ENCODE data around the gene ZMYM4. TPM values are rescaled to one million over a fixed set of nuclear protein-coding genes. Genes with fewer than 3 reads are reported as not detected.

The ZMYM4 gene
- total RNA-seq, 1 experiment from 2014 or later = 60.3 TPM

- TF ChIP-seq, protein P1, sequence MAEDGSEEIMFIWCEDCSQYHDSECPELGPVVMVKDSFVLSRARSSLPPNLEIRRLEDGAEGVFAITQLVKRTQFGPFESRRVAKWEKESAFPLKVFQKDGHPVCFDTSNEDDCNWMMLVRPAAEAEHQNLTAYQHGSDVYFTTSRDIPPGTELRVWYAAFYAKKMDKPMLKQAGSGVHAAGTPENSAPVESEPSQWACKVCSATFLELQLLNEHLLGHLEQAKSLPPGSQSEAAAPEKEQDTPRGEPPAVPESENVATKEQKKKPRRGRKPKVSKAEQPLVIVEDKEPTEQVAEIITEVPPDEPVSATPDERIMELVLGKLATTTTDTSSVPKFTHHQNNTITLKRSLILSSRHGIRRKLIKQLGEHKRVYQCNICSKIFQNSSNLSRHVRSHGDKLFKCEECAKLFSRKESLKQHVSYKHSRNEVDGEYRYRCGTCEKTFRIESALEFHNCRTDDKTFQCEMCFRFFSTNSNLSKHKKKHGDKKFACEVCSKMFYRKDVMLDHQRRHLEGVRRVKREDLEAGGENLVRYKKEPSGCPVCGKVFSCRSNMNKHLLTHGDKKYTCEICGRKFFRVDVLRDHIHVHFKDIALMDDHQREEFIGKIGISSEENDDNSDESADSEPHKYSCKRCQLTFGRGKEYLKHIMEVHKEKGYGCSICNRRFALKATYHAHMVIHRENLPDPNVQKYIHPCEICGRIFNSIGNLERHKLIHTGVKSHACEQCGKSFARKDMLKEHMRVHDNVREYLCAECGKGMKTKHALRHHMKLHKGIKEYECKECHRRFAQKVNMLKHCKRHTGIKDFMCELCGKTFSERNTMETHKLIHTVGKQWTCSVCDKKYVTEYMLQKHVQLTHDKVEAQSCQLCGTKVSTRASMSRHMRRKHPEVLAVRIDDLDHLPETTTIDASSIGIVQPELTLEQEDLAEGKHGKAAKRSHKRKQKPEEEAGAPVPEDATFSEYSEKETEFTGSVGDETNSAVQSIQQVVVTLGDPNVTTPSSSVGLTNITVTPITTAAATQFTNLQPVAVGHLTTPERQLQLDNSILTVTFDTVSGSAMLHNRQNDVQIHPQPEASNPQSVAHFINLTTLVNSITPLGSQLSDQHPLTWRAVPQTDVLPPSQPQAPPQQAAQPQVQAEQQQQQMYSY (CRISPR knock-in tag; IDR thresholded peaks at IDR 0.05) = no peak
- TF ChIP-seq, protein P2, sequence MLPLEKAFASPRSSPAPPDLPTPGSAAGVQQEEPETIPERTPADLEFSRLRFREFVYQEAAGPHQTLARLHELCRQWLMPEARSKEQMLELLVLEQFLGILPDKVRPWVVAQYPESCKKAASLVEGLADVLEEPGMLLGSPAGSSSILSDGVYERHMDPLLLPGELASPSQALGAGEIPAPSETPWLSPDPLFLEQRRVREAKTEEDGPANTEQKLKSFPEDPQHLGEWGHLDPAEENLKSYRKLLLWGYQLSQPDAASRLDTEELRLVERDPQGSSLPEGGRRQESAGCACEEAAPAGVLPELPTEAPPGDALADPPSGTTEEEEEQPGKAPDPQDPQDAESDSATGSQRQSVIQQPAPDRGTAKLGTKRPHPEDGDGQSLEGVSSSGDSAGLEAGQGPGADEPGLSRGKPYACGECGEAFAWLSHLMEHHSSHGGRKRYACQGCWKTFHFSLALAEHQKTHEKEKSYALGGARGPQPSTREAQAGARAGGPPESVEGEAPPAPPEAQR (CRISPR knock-in tag; IDR thresholded peaks at IDR 0.05) = no peak
- TF ChIP-seq, protein P3, sequence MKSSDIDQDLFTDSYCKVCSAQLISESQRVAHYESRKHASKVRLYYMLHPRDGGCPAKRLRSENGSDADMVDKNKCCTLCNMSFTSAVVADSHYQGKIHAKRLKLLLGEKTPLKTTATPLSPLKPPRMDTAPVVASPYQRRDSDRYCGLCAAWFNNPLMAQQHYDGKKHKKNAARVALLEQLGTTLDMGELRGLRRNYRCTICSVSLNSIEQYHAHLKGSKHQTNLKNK (CRISPR knock-in tag; IDR thresholded peaks at IDR 0.05) = no peak
- TF ChIP-seq ZNF532 (CRISPR knock-in tag; IDR thresholded peaks at IDR 0.05; ENCODE audit: borderline replicate concordance) (no peak), HMGA2 (CRISPR knock-in tag; IDR thresholded peaks at IDR 0.05) (no peak), NFE2L1 (CRISPR knock-in tag; IDR thresholded peaks at IDR 0.05) (no peak), TEAD4 (CRISPR knock-in tag; IDR thresholded peaks at IDR 0.05) (no peak), FOXK1 (CRISPR knock-in tag; IDR thresholded peaks at IDR 0.05) (no peak), RELA (CRISPR knock-in tag; IDR thresholded peaks at IDR 0.05; ENCODE audit: borderline replicate concordance) (no peak), KAT7 (CRISPR knock-in tag; IDR thresholded peaks at IDR 0.05; ENCODE audit: borderline replicate concordance) (no peak), SMAD4 (CRISPR knock-in tag; IDR thresholded peaks at IDR 0.05) (no peak), JAZF1 (CRISPR knock-in tag; IDR thresholded peaks at IDR 0.05) (no peak)
- TF ChIP-seq, protein P4, sequence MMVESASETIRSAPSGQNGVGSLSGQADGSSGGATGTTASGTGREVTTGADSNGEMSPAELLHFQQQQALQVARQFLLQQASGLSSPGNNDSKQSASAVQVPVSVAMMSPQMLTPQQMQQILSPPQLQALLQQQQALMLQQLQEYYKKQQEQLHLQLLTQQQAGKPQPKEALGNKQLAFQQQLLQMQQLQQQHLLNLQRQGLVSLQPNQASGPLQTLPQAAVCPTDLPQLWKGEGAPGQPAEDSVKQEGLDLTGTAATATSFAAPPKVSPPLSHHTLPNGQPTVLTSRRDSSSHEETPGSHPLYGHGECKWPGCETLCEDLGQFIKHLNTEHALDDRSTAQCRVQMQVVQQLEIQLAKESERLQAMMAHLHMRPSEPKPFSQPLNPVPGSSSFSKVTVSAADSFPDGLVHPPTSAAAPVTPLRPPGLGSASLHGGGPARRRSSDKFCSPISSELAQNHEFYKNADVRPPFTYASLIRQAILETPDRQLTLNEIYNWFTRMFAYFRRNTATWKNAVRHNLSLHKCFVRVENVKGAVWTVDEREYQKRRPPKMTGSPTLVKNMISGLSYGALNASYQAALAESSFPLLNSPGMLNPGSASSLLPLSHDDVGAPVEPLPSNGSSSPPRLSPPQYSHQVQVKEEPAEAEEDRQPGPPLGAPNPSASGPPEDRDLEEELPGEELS (CRISPR knock-in tag; IDR thresholded peaks at IDR 0.05) = no peak
These were observed 130.2 kb downstream of the ZMYM4 start (continued) for GRCh38 chr1:35398739-35399138.

GRCh38 chr1:35401049-35401448 lies 132.5 kb downstream of the ZMYM4 start:
- ChIA-PET CTCF (no interaction called here), POLR2A (no interaction called here)
- H3K4me1 Mint-ChIP-seq = peaks cover 14% of the 10 kb centered on the region
- H3K36me3 Mint-ChIP-seq = peaks cover 75% of the 10 kb centered on the region
- no peak overlapping the region for H3K4me3 Mint-ChIP-seq
- no peak overlapping the region for H3K27ac Mint-ChIP-seq
- no peaks in the 10 kb centered on the region for H3K27me3 Mint-ChIP-seq (ENCODE audit: low read depth)
- peaks cover 7% of the 10 kb centered on the region; the same call in 1 of the 2 replicates for H3K9me3 Mint-ChIP-seq
- no peak for ATAC-seq
- DNase-seq (ENCODE audit: low spot score) = no peak
- TF ChIP-seq ETV6 (CRISPR knock-in tag; IDR thresholded peaks at IDR 0.05) (no peak), ZNF671 (CRISPR knock-in tag; IDR thresholded peaks at IDR 0.05) (no peak), OVOL2 (CRISPR knock-in tag; IDR thresholded peaks at IDR 0.05; ENCODE audit: borderline replicate concordance) (no peak), SMAD3 (CRISPR knock-in tag; IDR thresholded peaks at IDR 0.05; ENCODE audit: borderline replicate concordance) (no peak), ZNF396 (CRISPR knock-in tag; IDR thresholded peaks at IDR 0.05; ENCODE audit: borderline replicate concordance) (no peak), ATF1 (CRISPR knock-in tag; IDR thresholded peaks at IDR 0.05) (no peak)
- TF ChIP-seq, protein P5, sequence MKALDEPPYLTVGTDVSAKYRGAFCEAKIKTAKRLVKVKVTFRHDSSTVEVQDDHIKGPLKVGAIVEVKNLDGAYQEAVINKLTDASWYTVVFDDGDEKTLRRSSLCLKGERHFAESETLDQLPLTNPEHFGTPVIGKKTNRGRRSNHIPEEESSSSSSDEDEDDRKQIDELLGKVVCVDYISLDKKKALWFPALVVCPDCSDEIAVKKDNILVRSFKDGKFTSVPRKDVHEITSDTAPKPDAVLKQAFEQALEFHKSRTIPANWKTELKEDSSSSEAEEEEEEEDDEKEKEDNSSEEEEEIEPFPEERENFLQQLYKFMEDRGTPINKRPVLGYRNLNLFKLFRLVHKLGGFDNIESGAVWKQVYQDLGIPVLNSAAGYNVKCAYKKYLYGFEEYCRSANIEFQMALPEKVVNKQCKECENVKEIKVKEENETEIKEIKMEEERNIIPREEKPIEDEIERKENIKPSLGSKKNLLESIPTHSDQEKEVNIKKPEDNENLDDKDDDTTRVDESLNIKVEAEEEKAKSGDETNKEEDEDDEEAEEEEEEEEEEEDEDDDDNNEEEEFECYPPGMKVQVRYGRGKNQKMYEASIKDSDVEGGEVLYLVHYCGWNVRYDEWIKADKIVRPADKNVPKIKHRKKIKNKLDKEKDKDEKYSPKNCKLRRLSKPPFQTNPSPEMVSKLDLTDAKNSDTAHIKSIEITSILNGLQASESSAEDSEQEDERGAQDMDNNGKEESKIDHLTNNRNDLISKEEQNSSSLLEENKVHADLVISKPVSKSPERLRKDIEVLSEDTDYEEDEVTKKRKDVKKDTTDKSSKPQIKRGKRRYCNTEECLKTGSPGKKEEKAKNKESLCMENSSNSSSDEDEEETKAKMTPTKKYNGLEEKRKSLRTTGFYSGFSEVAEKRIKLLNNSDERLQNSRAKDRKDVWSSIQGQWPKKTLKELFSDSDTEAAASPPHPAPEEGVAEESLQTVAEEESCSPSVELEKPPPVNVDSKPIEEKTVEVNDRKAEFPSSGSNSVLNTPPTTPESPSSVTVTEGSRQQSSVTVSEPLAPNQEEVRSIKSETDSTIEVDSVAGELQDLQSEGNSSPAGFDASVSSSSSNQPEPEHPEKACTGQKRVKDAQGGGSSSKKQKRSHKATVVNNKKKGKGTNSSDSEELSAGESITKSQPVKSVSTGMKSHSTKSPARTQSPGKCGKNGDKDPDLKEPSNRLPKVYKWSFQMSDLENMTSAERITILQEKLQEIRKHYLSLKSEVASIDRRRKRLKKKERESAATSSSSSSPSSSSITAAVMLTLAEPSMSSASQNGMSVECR (CRISPR knock-in tag; IDR thresholded peaks at IDR 0.05; ENCODE audit: borderline replicate concordance) = no peak

Data from WTC11 (cell line).